Activated CD8-positive, alpha-beta memory T cell treated with anti-CD3 and anti-CD28 coated beads for 36 hours (primary cell): ENCODE data around the gene ARL2BP. TPM values are rescaled to one million over a fixed set of nuclear protein-coding genes. Genes with fewer than 3 reads are reported as not detected.

Source experiments
- CTCF ChIA-PET: fragments of 350-600 bp; sonication (Branson Sonifier 250); formaldehyde crosslinking; loops from one replicate; lab custom pipeline; 2021; ENCODE audit warnings: antibody characterized with exemption; lab: Charles Lee
- POLR2A ChIA-PET: fragments of 350-600 bp; sonication (Branson Sonifier 250); formaldehyde crosslinking; loops from one replicate; lab custom pipeline; 2021; ENCODE audit warnings: antibody characterized with exemption; lab: Charles Lee
- total RNA-seq, 2 experiments: library from RNA; stranded (reverse); gene quantifications; one replicate each; pipeline ENCODE4 v1.2.3, GENCODE V29; 2021

Gene ARL2BP
- total RNA-seq, 2 experiments from 2014 or later, result 23.9 to 24.1 TPM

- ChIA-PET CTCF (interaction anchor here (0.7 to 6.2 kb wide), 17 partner anchors 9 to 240 kb away, joined by 3 to 119 read pairs (median 4); partner anchors contain the start of genes CCL17, CIAPIN1 and COQ9), POLR2A (no interaction called here)
Measured at GRCh38 chr16:57299719-57300386, 54.8 kb downstream of the ARL2BP start.

- CTCF ChIA-PET, result interaction anchor here (0.6 to 6.2 kb wide), 21 partner anchors 10 to 597 kb away, joined by 3 to 119 read pairs (median 4); partner anchors contain the start of genes CCL17, CIAPIN1, COQ9 and POLR2C
Measured at GRCh38 chr16:57300387-57301125, 55.5 kb downstream of the ARL2BP start.

GRCh38 chr16:57301126-57301817 lies 56.2 kb downstream of the ARL2BP start:
- POLR2A ChIA-PET, result interaction anchor here (0.9 kb wide), 1 partner anchor 115 kb away, joined by 5 read pairs; no protein-coding TSS in a partner anchor
- CTCF ChIA-PET, result interaction anchor here (0.6 to 6.2 kb wide), 11 partner anchors 12 to 333 kb away, joined by 3 to 119 read pairs (median 4); partner anchors contain the start of genes CIAPIN1, COQ9 and POLR2C

More at GRCh38 chr16:57300387-57301125, 55.5 kb downstream of the ARL2BP start:
- POLR2A ChIA-PET, result no interaction called here

Other genes with a start within 250 kb of the ARL2BP start
- 1 to 10 TPM; 4.8 to 7.1 TPM for gene CPNE2, start 152.7 kb upstream of the ARL2BP start, total RNA-seq
- gene PSME3IP1, start 59.2 kb upstream of the ARL2BP start, total RNA-seq, result 100 to 1,000 TPM; 104 to 108 TPM
- gene RSPRY1, start 58.9 kb upstream of the ARL2BP start, total RNA-seq, result 10 to 100 TPM; 33.3 to 34.7 TPM
- gene PLLP, start 39.4 kb downstream of the ARL2BP start, total RNA-seq, result under 1 TPM; 0.17 to 0.38 TPM
- 10 to 100 TPM; 45.5 to 46.8 TPM for gene CCL22, start 113.5 kb downstream of the ARL2BP start, total RNA-seq
- under 1 TPM in 1 of 2 experiments, not detected in 1; 0.04 TPM for gene CX3CL1, start 127.2 kb downstream of the ARL2BP start, total RNA-seq
- gene CCL17, start 159.5 kb downstream of the ARL2BP start, total RNA-seq, result 1 to 10 TPM; 5.3 to 6.2 TPM
- 10 to 100 TPM; 71.6 to 74.0 TPM for gene CIAPIN1, start 202.1 kb downstream of the ARL2BP start, total RNA-seq
- 10 to 100 TPM; 47.4 to 56.3 TPM for gene COQ9, start 202.2 kb downstream of the ARL2BP start, total RNA-seq
- gene POLR2C, start 217.4 kb downstream of the ARL2BP start, total RNA-seq, result 10 to 100 TPM; 81.8 to 85.5 TPM
- 1 to 10 TPM; 4.9 to 5.8 TPM for gene DOK4, start 241.2 kb downstream of the ARL2BP start, total RNA-seq